Skeletal muscle cell (primary cell): ENCODE results near the gene HIVEP3.

Experiments used
- DNase-seq: peaks from one replicate; pipeline ENCODE4 v3.0.0-alpha.2; 2010; ENCODE audit warnings: low read depth
- H3K4me3 ChIP-seq: 2 replicates; pipeline ENCODE4 v1.5.1; 2011; ENCODE audit warnings: low read depth, mild to moderate bottlenecking, control low read depth, low read length, moderate library complexity

The HIVEP3 gene

GRCh38 chr1:41655632-41656031 lies 263.1 kb downstream of the HIVEP3 start:
- H3K4me3 ChIP-seq = no peak overlapping the region
- DNase-seq = no peak

GRCh38 chr1:41653574-41653973 lies 265.1 kb downstream of the HIVEP3 start:
- no peak for DNase-seq
- H3K4me3 ChIP-seq = no peak overlapping the region

- DNase-seq = no peak
- no peak overlapping the region for H3K4me3 ChIP-seq
These were observed 266.1 kb downstream of the HIVEP3 start for GRCh38 chr1:41652384-41653265.

- no peak overlapping the region for H3K4me3 ChIP-seq
- DNase-seq = no peak
These were observed 268.5 kb downstream of the HIVEP3 start for GRCh38 chr1:41650028-41650880.

- no peak for DNase-seq
- no peak overlapping the region for H3K4me3 ChIP-seq
These were observed 269.2 kb downstream of the HIVEP3 start for GRCh38 chr1:41649396-41650027.

- no peak for DNase-seq
- no peak overlapping the region for H3K4me3 ChIP-seq
These were observed 269.9 kb downstream of the HIVEP3 start for GRCh38 chr1:41648844-41649243.

GRCh38 chr1:41648230-41648629 lies 270.5 kb downstream of the HIVEP3 start:
- no peak overlapping the region for H3K4me3 ChIP-seq
- no peak for DNase-seq

- no peak overlapping the region for H3K4me3 ChIP-seq
- DNase-seq = no peak
These were observed 271.2 kb downstream of the HIVEP3 start for GRCh38 chr1:41647221-41648135.

- DNase-seq = no peak
- no peak overlapping the region for H3K4me3 ChIP-seq
These were observed 272.5 kb downstream of the HIVEP3 start for GRCh38 chr1:41646186-41646585.

GRCh38 chr1:41645062-41645461 lies 273.7 kb downstream of the HIVEP3 start:
- DNase-seq = no peak
- no peak overlapping the region for H3K4me3 ChIP-seq

- no peak overlapping the region for H3K4me3 ChIP-seq
- DNase-seq = no peak
These were observed 275.6 kb downstream of the HIVEP3 start for GRCh38 chr1:41642922-41643821.

GRCh38 chr1:41641941-41642527 lies 276.7 kb downstream of the HIVEP3 start:
- H3K4me3 ChIP-seq = no peak overlapping the region
- no peak for DNase-seq

- no peak overlapping the region for H3K4me3 ChIP-seq
- no peak for DNase-seq
These were observed 277.3 kb downstream of the HIVEP3 start for GRCh38 chr1:41641475-41641814.

- no peak for DNase-seq
- H3K4me3 ChIP-seq = no peak overlapping the region
These were observed 277.8 kb downstream of the HIVEP3 start for GRCh38 chr1:41640756-41641474.

- no peak for DNase-seq
- H3K4me3 ChIP-seq = no peak overlapping the region
These were observed 278.5 kb downstream of the HIVEP3 start for GRCh38 chr1:41640141-41640751.

- DNase-seq = no peak
- H3K4me3 ChIP-seq = no peak overlapping the region
These were observed 279.3 kb downstream of the HIVEP3 start for GRCh38 chr1:41639332-41639936.
